ENCODE measurements around the gene PRUNE2.

PRUNE2 gene

GRCh38 chr9:76835571-76836283 lies 70.2 kb downstream of the PRUNE2 start:
- TF ChIP-seq CTCF (IDR thresholded peaks at IDR 0.05; ENCODE audit: low read depth, low read length) = no peak
- peak; percentile 91 to 92 for DNase-seq (ENCODE audit: low read depth in 2 of 2)
- no peak overlapping the region for H3K4me3 ChIP-seq (replicated peaks in 1 of 2; ENCODE audit: low read depth in 2 of 2, low read length in 2 of 2)

GRCh38 chr9:76828447-76828846 lies 77.5 kb downstream of the PRUNE2 start:
- peak in 1 of 2 donors; percentile 15 for DNase-seq (ENCODE audit: low read depth in 2 of 2)
- H3K4me3 ChIP-seq (replicated peaks in 1 of 2; ENCODE audit: low read depth in 2 of 2, low read length in 2 of 2) = no peak overlapping the region
- TF ChIP-seq CTCF (IDR thresholded peaks at IDR 0.05; ENCODE audit: low read depth, low read length) = no peak

GRCh38 chr9:76827296-76828080 lies 78.4 kb downstream of the PRUNE2 start:
- TF ChIP-seq CTCF (IDR thresholded peaks at IDR 0.05; ENCODE audit: low read depth, low read length) = no peak
- no peak overlapping the region for H3K4me3 ChIP-seq (replicated peaks in 1 of 2; ENCODE audit: low read depth in 2 of 2, low read length in 2 of 2)
- no peak for DNase-seq (ENCODE audit: low read depth in 2 of 2)

GRCh38 chr9:76820431-76820830 lies 85.5 kb downstream of the PRUNE2 start:
- TF ChIP-seq CTCF (IDR thresholded peaks at IDR 0.05; ENCODE audit: low read depth, low read length) = no peak
- H3K4me3 ChIP-seq (replicated peaks in 1 of 2; ENCODE audit: low read depth in 2 of 2, low read length in 2 of 2) = no peak overlapping the region
- no peak for DNase-seq (ENCODE audit: low read depth in 2 of 2)

GRCh38 chr9:76818271-76818670 lies 87.6 kb downstream of the PRUNE2 start:
- H3K4me3 ChIP-seq (replicated peaks in 1 of 2; ENCODE audit: low read depth in 2 of 2, low read length in 2 of 2) = no peak overlapping the region
- no peak for TF ChIP-seq CTCF (IDR thresholded peaks at IDR 0.05; ENCODE audit: low read depth, low read length)
- DNase-seq (ENCODE audit: low read depth in 2 of 2) = peak; percentile 97

GRCh38 chr9:76817489-76817888 lies 88.4 kb downstream of the PRUNE2 start:
- H3K4me3 ChIP-seq (replicated peaks in 1 of 2; ENCODE audit: low read depth in 2 of 2, low read length in 2 of 2) = no peak overlapping the region
- TF ChIP-seq CTCF (IDR thresholded peaks at IDR 0.05; ENCODE audit: low read depth, low read length) = no peak
- DNase-seq (ENCODE audit: low read depth in 2 of 2) = peak; percentile 36 to 87

Measured in cardiac fibroblast (primary cell).